Activated CD8-positive, alpha-beta T cell treated with anti-CD3 and anti-CD28 coated beads for 36 hours (primary cell): ENCODE measurements around the gene FAM170A. TPM values are rescaled to one million over a fixed set of nuclear protein-coding genes. Genes with fewer than 3 reads are reported as not detected.

Source experiments
- ATAC-seq: fragments of 200-7000 bp; cut with Tn5 transposase; one replicate; pipeline ENCODE4 v1.10.0; 2021; ENCODE audit warnings: mild to moderate bottlenecking, moderate library complexity
- CTCF ChIA-PET: fragments of 350-600 bp; sonication (Branson Sonifier 250); formaldehyde crosslinking; loops from one replicate; lab custom pipeline; 2021; ENCODE audit warnings: antibody characterized with exemption; lab: Charles Lee
- POLR2A ChIA-PET: fragments of 350-600 bp; sonication (Branson Sonifier 250); formaldehyde crosslinking; loops from one replicate; lab custom pipeline; 2021; ENCODE audit warnings: antibody characterized with exemption; lab: Charles Lee
- DNase-seq: peaks from one replicate; pipeline ENCODE4 v3.0.0-alpha.2; 2020
- H3K27ac Mint-ChIP-seq: one replicate; pipeline ENCODE4 v1.8.0; 2021; ENCODE audit warnings: mild to moderate bottlenecking, mixed read lengths
- H3K27me3 Mint-ChIP-seq: one replicate; pipeline ENCODE4 v1.8.0; 2021; ENCODE audit warnings: mixed read lengths
- H3K36me3 Mint-ChIP-seq: one replicate; pipeline ENCODE4 v1.8.0; 2021; ENCODE audit warnings: low read depth, mixed read lengths
- H3K4me1 Mint-ChIP-seq: one replicate; pipeline ENCODE4 v1.8.0; 2021; ENCODE audit warnings: low read depth, mixed read lengths
- H3K4me3 Mint-ChIP-seq: one replicate; pipeline ENCODE4 v1.8.0; 2021; ENCODE audit warnings: mild to moderate bottlenecking, moderate library complexity, mixed read lengths
- H3K9me3 Mint-ChIP-seq: one replicate; pipeline ENCODE4 v1.8.0; 2021; ENCODE audit warnings: mixed read lengths
- intact Hi-C: fragments of 100-400 bp; cut with micrococcal nuclease; formaldehyde crosslinking; loops from one replicate; pipeline ENCODE4 v1.10.0; 2022
- total RNA-seq, 2 experiments: library from RNA; stranded (reverse); gene quantifications; one replicate each; pipeline ENCODE4 v1.2.3, GENCODE V29; 2021
- TF ChIP-seq, protein P1 (sequence below): fragments of 200-600 bp; IDR thresholded peaks from one replicate; pipeline ENCODE4 v1.8.0; 2022; ENCODE audit warnings: antibody characterized with exemption, mild to moderate bottlenecking

FAM170A gene
- total RNA-seq, 2 experiments from 2014 or later, result not detected

DNA sequence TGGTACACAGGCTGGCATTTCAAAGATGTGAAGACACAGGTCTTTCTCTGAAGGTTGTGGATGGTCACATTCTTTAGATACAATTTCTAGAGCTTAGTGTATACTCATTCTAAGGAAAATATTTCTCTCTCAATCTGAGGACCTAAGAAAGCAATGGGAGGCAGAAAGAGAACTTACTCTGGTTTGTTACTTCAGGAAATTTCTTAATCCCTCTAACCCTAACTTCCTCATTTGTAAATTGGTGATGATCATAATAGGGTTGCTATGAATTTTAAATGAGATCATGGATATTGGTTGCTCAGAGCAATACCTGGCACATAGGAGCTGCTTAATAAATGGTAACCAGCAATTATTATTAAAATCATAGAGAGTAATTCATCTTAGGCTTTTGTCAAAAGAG is 22.1 kb downstream of the FAM170A start:
- H3K27ac Mint-ChIP-seq, result no peak overlapping the region
- no peak for ATAC-seq
- no peak overlapping the region for H3K4me3 Mint-ChIP-seq
- intact Hi-C loops, result no loop called here
- H3K9me3 Mint-ChIP-seq, result no peaks in the 10 kb centered on the region
- ChIA-PET CTCF (no interaction called here), POLR2A (no interaction called here)
- TF ChIP-seq, protein P1, sequence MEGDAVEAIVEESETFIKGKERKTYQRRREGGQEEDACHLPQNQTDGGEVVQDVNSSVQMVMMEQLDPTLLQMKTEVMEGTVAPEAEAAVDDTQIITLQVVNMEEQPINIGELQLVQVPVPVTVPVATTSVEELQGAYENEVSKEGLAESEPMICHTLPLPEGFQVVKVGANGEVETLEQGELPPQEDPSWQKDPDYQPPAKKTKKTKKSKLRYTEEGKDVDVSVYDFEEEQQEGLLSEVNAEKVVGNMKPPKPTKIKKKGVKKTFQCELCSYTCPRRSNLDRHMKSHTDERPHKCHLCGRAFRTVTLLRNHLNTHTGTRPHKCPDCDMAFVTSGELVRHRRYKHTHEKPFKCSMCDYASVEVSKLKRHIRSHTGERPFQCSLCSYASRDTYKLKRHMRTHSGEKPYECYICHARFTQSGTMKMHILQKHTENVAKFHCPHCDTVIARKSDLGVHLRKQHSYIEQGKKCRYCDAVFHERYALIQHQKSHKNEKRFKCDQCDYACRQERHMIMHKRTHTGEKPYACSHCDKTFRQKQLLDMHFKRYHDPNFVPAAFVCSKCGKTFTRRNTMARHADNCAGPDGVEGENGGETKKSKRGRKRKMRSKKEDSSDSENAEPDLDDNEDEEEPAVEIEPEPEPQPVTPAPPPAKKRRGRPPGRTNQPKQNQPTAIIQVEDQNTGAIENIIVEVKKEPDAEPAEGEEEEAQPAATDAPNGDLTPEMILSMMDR, result no peak
- H3K4me1 Mint-ChIP-seq, result no peaks in the 10 kb centered on the region
- H3K27me3 Mint-ChIP-seq, result peaks cover 8% of the 10 kb centered on the region
- H3K36me3 Mint-ChIP-seq, result no peaks in the 10 kb centered on the region
- no peak for DNase-seq

DNA sequence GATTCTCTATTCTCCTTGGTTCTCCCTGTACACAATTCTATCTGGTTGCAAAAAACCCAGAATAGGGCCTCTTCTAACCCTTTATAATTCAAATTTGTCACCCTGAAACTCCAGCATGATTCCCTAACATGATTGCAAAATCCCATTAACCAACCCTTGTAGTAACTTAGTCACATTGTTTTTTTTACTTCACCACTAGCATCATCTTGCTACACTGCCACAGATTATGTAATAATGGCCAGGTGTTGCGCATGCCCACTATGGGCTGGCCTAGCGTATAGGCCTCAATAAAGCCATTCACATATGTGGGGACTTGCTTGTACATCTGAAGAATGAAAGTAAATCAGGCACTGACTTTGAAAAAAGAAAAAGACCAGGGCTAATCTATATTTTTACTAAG is 25.7 kb downstream of the FAM170A start:
- ATAC-seq, result no peak
- intact Hi-C loops, result no loop called here
- Mint-ChIP-seq H3K27me3 (peaks cover 4% of the 10 kb centered on the region), H3K4me3 (no peak overlapping the region), H3K27ac (no peak overlapping the region), H3K36me3 (no peaks in the 10 kb centered on the region), H3K9me3 (no peaks in the 10 kb centered on the region), H3K4me1 (no peaks in the 10 kb centered on the region)
- no peak for DNase-seq
- CTCF ChIA-PET, result no interaction called here
- POLR2A ChIA-PET, result no interaction called here
- TF ChIP-seq, protein P1, result no peak

DNA sequence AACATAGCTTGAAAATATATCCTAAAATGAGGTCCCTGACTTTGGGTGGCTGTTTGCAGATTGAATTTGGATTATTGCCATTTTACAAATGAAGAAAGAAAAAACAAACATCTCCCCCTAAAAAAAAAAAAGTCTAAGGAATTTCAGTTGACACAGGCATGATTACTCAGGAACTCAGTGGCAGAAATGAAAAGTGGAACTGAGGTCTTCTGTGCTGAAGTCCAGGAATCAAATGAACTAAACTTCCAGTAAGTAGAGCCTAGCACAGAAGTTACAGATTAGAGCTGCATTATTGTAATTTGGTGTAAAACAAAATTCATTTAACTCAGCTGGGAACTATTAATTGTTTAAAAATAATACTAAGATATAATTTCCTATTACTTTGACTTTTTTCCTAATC is 26.7 kb downstream of the FAM170A start:
- no peaks in the 10 kb centered on the region for H3K9me3 Mint-ChIP-seq
- ATAC-seq (no peak), DNase-seq (no peak)
- CTCF ChIA-PET, result interaction anchor here (1.2 kb wide), 1 partner anchor 9 kb away, joined by 4 read pairs; no protein-coding TSS in a partner anchor
- H3K36me3 Mint-ChIP-seq, result no peaks in the 10 kb centered on the region
- intact Hi-C loops, result no loop called here
- POLR2A ChIA-PET, result no interaction called here
- peaks cover 4% of the 10 kb centered on the region for H3K27me3 Mint-ChIP-seq
- TF ChIP-seq, protein P1, result no peak
- H3K4me3 Mint-ChIP-seq, result no peak overlapping the region
- no peaks in the 10 kb centered on the region for H3K4me1 Mint-ChIP-seq
- H3K27ac Mint-ChIP-seq, result no peak overlapping the region

DNA sequence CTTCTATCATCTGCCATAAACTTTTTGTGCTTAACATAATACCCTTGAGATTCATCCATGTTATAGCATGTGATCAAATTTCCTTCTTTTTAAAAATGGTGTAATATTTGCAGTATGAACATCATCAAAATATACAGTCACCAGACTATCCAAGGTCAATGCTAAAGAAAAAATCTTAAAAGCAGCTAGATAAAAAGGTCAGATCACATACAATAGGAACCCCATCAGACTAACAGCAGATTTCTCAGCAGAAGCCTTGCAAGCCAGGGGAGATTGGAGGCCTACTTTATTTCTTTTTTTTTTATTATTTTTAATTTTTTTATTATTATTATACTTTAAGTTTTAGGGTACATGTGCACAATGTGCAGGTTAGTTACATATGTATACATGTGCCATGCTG is 37.2 kb downstream of the FAM170A start:
- ATAC-seq (no peak), DNase-seq (no peak)
- H3K9me3 Mint-ChIP-seq, result peaks cover 5% of the 10 kb centered on the region
- CTCF ChIA-PET, result no interaction called here
- no peaks in the 10 kb centered on the region for H3K4me1 Mint-ChIP-seq
- TF ChIP-seq, protein P1, result no peak
- H3K4me3 Mint-ChIP-seq, result no peak overlapping the region
- no peaks in the 10 kb centered on the region for H3K27me3 Mint-ChIP-seq
- H3K36me3 Mint-ChIP-seq, result no peaks in the 10 kb centered on the region
- POLR2A ChIA-PET, result no interaction called here
- no peak overlapping the region for H3K27ac Mint-ChIP-seq
- intact Hi-C loops, result no loop called here

DNA sequence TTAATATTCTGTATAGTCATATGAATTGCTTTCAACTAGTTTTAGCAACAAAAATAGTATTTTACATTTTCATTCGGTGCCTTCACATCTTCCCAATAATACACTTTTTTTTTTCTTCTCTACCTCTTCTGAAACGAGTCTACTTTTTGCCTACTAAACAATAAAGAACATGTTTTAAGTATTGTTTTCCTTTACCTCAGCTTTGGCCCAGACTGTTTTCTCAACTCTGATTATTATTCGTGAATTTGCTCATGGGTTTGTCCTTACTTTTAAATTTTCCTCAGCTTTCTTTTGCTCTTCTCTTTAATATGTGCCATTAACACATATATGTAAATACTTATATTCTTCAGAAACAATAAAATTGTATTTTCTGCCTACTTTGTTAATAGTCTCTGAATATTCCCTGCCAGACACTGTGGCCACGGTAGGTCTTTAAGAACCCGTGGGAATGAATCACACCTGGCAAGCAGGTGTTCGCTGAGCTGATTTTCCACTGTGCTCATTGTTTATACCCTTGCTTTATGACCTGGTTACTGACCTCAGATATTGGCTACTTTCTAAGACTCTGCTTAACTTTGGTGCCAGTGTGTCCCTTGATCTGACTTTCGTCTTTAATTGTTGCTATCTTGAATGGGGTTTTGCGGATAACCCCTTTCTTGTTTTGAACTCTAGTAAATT is 49.1 kb downstream of the FAM170A start:
- Mint-ChIP-seq H3K4me1 (no peaks in the 10 kb centered on the region), H3K4me3 (no peak overlapping the region), H3K27ac (no peak overlapping the region), H3K27me3 (no peaks in the 10 kb centered on the region), H3K36me3 (no peaks in the 10 kb centered on the region), H3K9me3 (no peaks in the 10 kb centered on the region)
- CTCF ChIA-PET, result interaction anchor here (0.6 kb wide), 1 partner anchor 60 kb away, joined by 3 read pairs; no protein-coding TSS in a partner anchor
- TF ChIP-seq, protein P1, result no peak
- ATAC-seq (no peak), DNase-seq (no peak)
- POLR2A ChIA-PET, result no interaction called here
- intact Hi-C loops, result no loop called here
